Measurements from ENCODE around the gene CRY1.

The CRY1 gene

GRCh38 chr12:107127482-107128430 is 34.4 kb upstream of the CRY1 start:
- peaks cover 16% of the 10 kb centered on the region for H3K27me3 ChIP-seq (ENCODE audit: insufficient read depth, low read length)
- no peak overlapping the region for H3K27ac ChIP-seq (ENCODE audit: low read depth, low read length)
- H3K4me3 ChIP-seq (ENCODE audit: low read depth, low read length), result no peak overlapping the region
- H3K36me3 ChIP-seq (ENCODE audit: insufficient read depth, low read length), result no peaks in the 10 kb centered on the region
- H3K4me1 ChIP-seq (ENCODE audit: control insufficient read depth, insufficient read depth, low read length, unreplicated experiment), result peaks cover 4% of the 10 kb centered on the region
- no peaks in the 10 kb centered on the region for H3K79me2 ChIP-seq (ENCODE audit: control insufficient read depth, insufficient read depth, low read length, unreplicated experiment)
- H2AFZ ChIP-seq (ENCODE audit: low read length, unreplicated experiment), result no peak overlapping the region

DNA sequence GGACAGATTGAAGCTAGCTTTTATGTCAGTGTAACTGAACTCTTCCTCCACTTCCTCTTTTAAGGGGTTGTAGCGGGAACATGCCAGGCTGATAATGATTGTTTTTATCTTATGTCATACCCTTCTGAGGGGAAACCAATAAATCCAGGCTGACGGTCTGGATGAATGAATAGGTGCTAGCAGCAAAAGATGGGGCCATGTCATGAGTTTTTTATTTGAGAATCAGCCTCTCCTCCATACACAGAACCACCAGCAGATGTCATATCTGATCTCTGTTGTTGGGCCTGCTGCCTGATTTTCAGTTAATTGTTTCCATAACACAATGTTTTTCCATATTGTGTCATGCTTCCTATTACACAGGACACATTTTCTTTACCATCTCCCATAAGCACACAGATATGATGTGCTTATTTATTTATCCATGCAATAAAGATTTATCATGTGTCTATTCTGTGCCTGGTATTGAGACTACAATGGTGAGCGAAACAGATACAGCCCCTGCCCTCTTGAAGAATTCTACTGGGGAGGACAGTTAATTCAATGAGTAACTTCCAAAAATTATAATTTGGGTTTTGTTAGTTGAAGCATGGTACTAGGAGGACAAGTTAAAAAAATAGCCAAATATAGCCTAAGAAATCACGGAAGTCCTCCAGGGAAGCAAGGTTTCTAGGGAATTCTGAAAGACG is 33.6 kb upstream of the CRY1 start:
- H3K27me3 ChIP-seq (ENCODE audit: insufficient read depth, low read length), result peaks cover 24% of the 10 kb centered on the region
- H3K36me3 ChIP-seq (ENCODE audit: insufficient read depth, low read length), result no peaks in the 10 kb centered on the region
- no peak overlapping the region for H2AFZ ChIP-seq (ENCODE audit: low read length, unreplicated experiment)
- H3K79me2 ChIP-seq (ENCODE audit: control insufficient read depth, insufficient read depth, low read length, unreplicated experiment), result no peaks in the 10 kb centered on the region
- no peak overlapping the region for H3K27ac ChIP-seq (ENCODE audit: low read depth, low read length)
- H3K4me1 ChIP-seq (ENCODE audit: control insufficient read depth, insufficient read depth, low read length, unreplicated experiment), result peaks cover under 1% of the 10 kb centered on the region
- no peak overlapping the region for H3K4me3 ChIP-seq (ENCODE audit: low read depth, low read length)

- Histone ChIP-seq H2AFZ (ENCODE audit: low read length, unreplicated experiment) (no peak overlapping the region), H3K27ac (ENCODE audit: low read depth, low read length) (no peak overlapping the region), H3K4me3 (ENCODE audit: low read depth, low read length) (no peak overlapping the region), H3K4me1 (ENCODE audit: control insufficient read depth, insufficient read depth, low read length, unreplicated experiment) (no peaks in the 10 kb centered on the region), H3K27me3 (ENCODE audit: insufficient read depth, low read length) (peaks cover 28% of the 10 kb centered on the region), H3K79me2 (ENCODE audit: control insufficient read depth, insufficient read depth, low read length, unreplicated experiment) (no peaks in the 10 kb centered on the region), H3K36me3 (ENCODE audit: insufficient read depth, low read length) (no peaks in the 10 kb centered on the region)
These were observed 32.5 kb upstream of the CRY1 start for GRCh38 chr12:107125833-107126232.

DNA sequence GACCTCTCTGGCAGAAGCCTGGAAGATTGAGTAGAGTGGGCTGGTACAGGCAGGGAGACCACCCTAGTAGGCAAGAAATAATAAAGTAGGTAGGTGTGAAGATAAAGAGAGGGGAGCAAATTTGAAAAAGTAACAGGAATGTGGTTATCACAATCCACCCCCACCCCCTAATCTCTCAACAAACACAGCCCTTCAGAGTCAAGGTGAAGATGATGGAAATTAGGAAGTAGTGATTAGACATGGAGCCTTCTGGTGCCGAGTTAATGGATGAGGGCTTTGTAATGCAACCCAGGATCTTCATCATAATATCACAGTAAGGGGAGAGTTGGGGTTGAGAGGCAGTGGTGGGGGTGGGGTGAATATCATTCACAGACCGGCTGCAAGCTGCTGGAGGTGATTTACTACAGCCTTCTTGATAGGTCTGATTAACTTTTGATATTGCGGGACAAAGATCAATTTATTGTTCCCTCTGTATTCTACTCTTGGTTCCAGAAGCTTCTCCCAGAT is 29.2 kb upstream of the CRY1 start:
- H3K27me3 ChIP-seq (ENCODE audit: insufficient read depth, low read length), result peaks cover 39% of the 10 kb centered on the region
- no peak overlapping the region for H3K27ac ChIP-seq (ENCODE audit: low read depth, low read length)
- H3K79me2 ChIP-seq (ENCODE audit: control insufficient read depth, insufficient read depth, low read length, unreplicated experiment), result no peaks in the 10 kb centered on the region
- H3K36me3 ChIP-seq (ENCODE audit: insufficient read depth, low read length), result no peaks in the 10 kb centered on the region
- H3K4me1 ChIP-seq (ENCODE audit: control insufficient read depth, insufficient read depth, low read length, unreplicated experiment), result no peaks in the 10 kb centered on the region
- no peak overlapping the region for H2AFZ ChIP-seq (ENCODE audit: low read length, unreplicated experiment)
- no peak overlapping the region for H3K4me3 ChIP-seq (ENCODE audit: low read depth, low read length)

DNA sequence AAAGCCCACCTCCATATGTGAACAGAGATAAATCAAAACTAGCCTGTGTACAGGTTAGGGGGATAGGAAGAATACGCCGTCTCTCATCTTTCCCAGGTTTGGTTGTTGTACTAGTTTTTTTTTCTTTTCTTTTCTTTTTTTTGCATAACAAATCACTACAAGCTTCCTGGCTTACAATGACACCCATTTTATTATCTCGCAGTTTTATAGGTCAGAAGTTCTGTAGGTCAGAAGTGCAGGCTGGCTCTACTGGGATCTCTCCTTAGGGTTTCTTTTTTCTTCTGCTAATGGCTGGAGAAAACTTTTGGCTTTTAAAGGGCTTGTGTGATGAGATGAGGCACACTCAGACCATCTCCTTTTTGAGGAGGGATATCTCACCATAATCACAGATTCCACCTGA is 25.7 kb upstream of the CRY1 start:
- H3K79me2 ChIP-seq (ENCODE audit: control insufficient read depth, insufficient read depth, low read length, unreplicated experiment), result no peaks in the 10 kb centered on the region

GRCh38 chr12:107118624-107119023 is 25.3 kb upstream of the CRY1 start:
- no peak overlapping the region for H2AFZ ChIP-seq (ENCODE audit: low read length, unreplicated experiment)
- H3K4me1 ChIP-seq (ENCODE audit: control insufficient read depth, insufficient read depth, low read length, unreplicated experiment), result no peaks in the 10 kb centered on the region
- no peaks in the 10 kb centered on the region for H3K79me2 ChIP-seq (ENCODE audit: control insufficient read depth, insufficient read depth, low read length, unreplicated experiment)
- H3K4me3 ChIP-seq (ENCODE audit: low read depth, low read length), result no peak overlapping the region
- H3K27ac ChIP-seq (ENCODE audit: low read depth, low read length), result no peak overlapping the region
- peaks cover 52% of the 10 kb centered on the region for H3K27me3 ChIP-seq (ENCODE audit: insufficient read depth, low read length)
- no peaks in the 10 kb centered on the region for H3K36me3 ChIP-seq (ENCODE audit: insufficient read depth, low read length)

More for the DNA sequence above, 25.7 kb upstream of the CRY1 start:
- no peaks in the 10 kb centered on the region for H3K36me3 ChIP-seq (ENCODE audit: insufficient read depth, low read length)
- H3K27me3 ChIP-seq (ENCODE audit: insufficient read depth, low read length), result peaks cover 56% of the 10 kb centered on the region
- no peak overlapping the region for H2AFZ ChIP-seq (ENCODE audit: low read length, unreplicated experiment)
- no peak overlapping the region for H3K4me3 ChIP-seq (ENCODE audit: low read depth, low read length)
- no peaks in the 10 kb centered on the region for H3K4me1 ChIP-seq (ENCODE audit: control insufficient read depth, insufficient read depth, low read length, unreplicated experiment)
- H3K27ac ChIP-seq (ENCODE audit: low read depth, low read length), result no peak overlapping the region

DNA sequence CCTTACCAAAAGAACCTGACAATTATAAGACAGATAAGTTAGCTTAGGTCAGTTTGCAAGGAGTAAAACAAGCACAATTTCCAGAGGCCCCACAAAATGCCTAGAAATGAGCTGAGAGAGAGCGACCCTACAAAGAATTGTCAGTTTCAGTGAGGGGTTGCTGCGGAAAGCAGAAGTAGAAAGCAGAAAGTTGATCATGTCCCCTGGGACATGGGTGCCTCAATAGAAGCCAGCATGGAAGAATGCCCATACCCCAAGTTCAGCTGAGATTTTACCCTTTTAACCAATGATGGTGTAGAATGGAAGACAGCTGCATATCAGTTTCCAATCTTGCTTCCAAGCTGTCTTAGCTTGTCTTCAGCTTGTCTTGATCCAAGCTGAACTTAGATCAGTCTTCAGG is 21.8 kb upstream of the CRY1 start:
- no peaks in the 10 kb centered on the region for H3K36me3 ChIP-seq (ENCODE audit: insufficient read depth, low read length)
- H2AFZ ChIP-seq (ENCODE audit: low read length, unreplicated experiment), result no peak overlapping the region
- no peak overlapping the region for H3K4me3 ChIP-seq (ENCODE audit: low read depth, low read length)
- no peaks in the 10 kb centered on the region for H3K79me2 ChIP-seq (ENCODE audit: control insufficient read depth, insufficient read depth, low read length, unreplicated experiment)
- H3K27me3 ChIP-seq (ENCODE audit: insufficient read depth, low read length), result peaks cover 42% of the 10 kb centered on the region
- H3K27ac ChIP-seq (ENCODE audit: low read depth, low read length), result no peak overlapping the region
- no peaks in the 10 kb centered on the region for H3K4me1 ChIP-seq (ENCODE audit: control insufficient read depth, insufficient read depth, low read length, unreplicated experiment)

DNA sequence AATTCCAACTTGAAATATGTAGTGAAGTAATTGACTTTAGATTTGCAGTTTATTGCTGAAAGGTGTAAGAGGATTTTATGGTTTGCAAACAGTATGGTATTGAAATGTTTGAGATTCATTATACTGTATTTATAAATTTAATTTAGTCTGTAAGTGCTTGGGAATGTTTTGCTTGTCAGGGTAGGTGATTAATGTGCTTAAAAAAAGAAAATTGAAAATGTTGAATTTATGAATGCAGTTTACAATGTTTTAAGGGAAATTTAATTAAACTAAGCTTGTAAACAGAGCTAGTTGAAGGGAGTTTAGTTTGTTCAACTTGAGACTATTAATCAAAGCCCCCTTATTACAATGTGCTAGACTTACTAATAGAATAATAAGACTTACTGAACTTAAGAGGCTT is 18.0 kb upstream of the CRY1 start:
- H3K27me3 ChIP-seq (ENCODE audit: insufficient read depth, low read length), result peaks cover 20% of the 10 kb centered on the region
- no peak overlapping the region for H2AFZ ChIP-seq (ENCODE audit: low read length, unreplicated experiment)
- H3K4me3 ChIP-seq (ENCODE audit: low read depth, low read length), result no peak overlapping the region
- no peak overlapping the region for H3K27ac ChIP-seq (ENCODE audit: low read depth, low read length)
- H3K36me3 ChIP-seq (ENCODE audit: insufficient read depth, low read length), result no peaks in the 10 kb centered on the region
- no peaks in the 10 kb centered on the region for H3K4me1 ChIP-seq (ENCODE audit: control insufficient read depth, insufficient read depth, low read length, unreplicated experiment)
- no peaks in the 10 kb centered on the region for H3K79me2 ChIP-seq (ENCODE audit: control insufficient read depth, insufficient read depth, low read length, unreplicated experiment)

- Histone ChIP-seq H3K4me1 (ENCODE audit: control insufficient read depth, insufficient read depth, low read length, unreplicated experiment) (peaks cover 1% of the 10 kb centered on the region), H3K79me2 (ENCODE audit: control insufficient read depth, insufficient read depth, low read length, unreplicated experiment) (no peaks in the 10 kb centered on the region), H2AFZ (ENCODE audit: low read length, unreplicated experiment) (peak overlapping the region; percentile 61), H3K27ac (ENCODE audit: low read depth, low read length) (no peak overlapping the region), H3K4me3 (ENCODE audit: low read depth, low read length) (peak overlapping the region; percentile 55), H3K36me3 (ENCODE audit: insufficient read depth, low read length) (no peaks in the 10 kb centered on the region), H3K27me3 (ENCODE audit: insufficient read depth, low read length) (peaks cover 12% of the 10 kb centered on the region)
These were observed 16.7 kb upstream of the CRY1 start for GRCh38 chr12:107109726-107110719.

DNA sequence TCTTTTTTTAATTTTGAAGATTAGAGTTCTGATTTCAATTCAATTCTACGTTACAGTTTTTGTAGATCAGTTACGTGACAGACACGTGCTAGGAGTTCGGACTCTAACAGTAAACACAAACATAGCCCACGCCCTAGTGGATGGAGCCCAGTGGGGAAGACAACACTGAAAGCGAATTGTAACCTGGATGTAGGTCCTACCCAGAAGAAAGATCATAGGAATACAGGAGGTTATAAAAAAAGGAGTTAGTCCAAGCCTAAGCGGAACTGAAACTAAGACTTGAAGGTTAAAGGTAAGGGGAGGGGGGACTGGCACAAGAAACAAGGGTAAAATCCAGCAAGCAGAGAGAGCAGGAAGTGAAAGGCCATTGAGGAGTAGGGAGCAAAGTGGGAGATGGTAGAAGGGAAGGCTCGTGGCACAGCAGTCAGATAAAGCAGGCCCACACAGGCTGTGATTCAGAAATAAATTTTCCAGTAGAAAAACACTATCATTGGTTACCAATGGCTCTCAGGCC is 15.7 kb upstream of the CRY1 start:
- H3K27ac ChIP-seq (ENCODE audit: low read depth, low read length), result no peak overlapping the region
- peaks cover 12% of the 10 kb centered on the region; the same call in 1 of the 2 replicates for H3K27me3 ChIP-seq (ENCODE audit: insufficient read depth, low read length)
- H3K4me1 ChIP-seq (ENCODE audit: control insufficient read depth, insufficient read depth, low read length, unreplicated experiment), result peaks cover 3% of the 10 kb centered on the region
- H2AFZ ChIP-seq (ENCODE audit: low read length, unreplicated experiment), result no peak overlapping the region
- no peak overlapping the region for H3K4me3 ChIP-seq (ENCODE audit: low read depth, low read length)
- H3K79me2 ChIP-seq (ENCODE audit: control insufficient read depth, insufficient read depth, low read length, unreplicated experiment), result no peaks in the 10 kb centered on the region
- H3K36me3 ChIP-seq (ENCODE audit: insufficient read depth, low read length), result no peaks in the 10 kb centered on the region
